Neuronal stem cell (in vitro differentiated cells): ENCODE data around the gene TMEM260.

Source experiments
- DNase-seq: peaks from one replicate; pipeline ENCODE4 v3.0.0-alpha.2; 2013; ENCODE audit warnings: low spot score
- H2AFZ ChIP-seq: one replicate; pipeline ENCODE4 v1.6.1; 2013; ENCODE audit warnings: mild to moderate bottlenecking, low read length, inconsistent platforms
- H2AK5ac ChIP-seq: 2 replicates; pipeline ENCODE4 v1.6.1; 2013; ENCODE audit warnings: low read depth, mild to moderate bottlenecking, inconsistent platforms, low read length, moderate library complexity, mixed read lengths
- H2BK120ac ChIP-seq: 2 replicates; pipeline ENCODE4 v1.6.1; 2013; ENCODE audit warnings: low read depth, mild to moderate bottlenecking, inconsistent platforms, low read length, moderate library complexity, mixed read lengths
- H2BK12ac ChIP-seq: one replicate; pipeline ENCODE4 v1.6.1; 2013; ENCODE audit warnings: low read length, inconsistent platforms
- H2BK15ac ChIP-seq: 2 replicates; pipeline ENCODE4 v1.6.1; 2013; ENCODE audit warnings: mild to moderate bottlenecking, low read length, inconsistent platforms, mixed read lengths
- H2BK5ac ChIP-seq: one replicate; pipeline ENCODE4 v1.6.1; 2013; ENCODE audit warnings: inconsistent platforms, mild to moderate bottlenecking, low read length, moderate library complexity
- H3K14ac ChIP-seq: one replicate; pipeline ENCODE4 v1.6.1; 2013; ENCODE audit warnings: low read length, inconsistent platforms
- H3K18ac ChIP-seq: 2 replicates; pipeline ENCODE4 v1.6.1; 2013; ENCODE audit warnings: low read length, inconsistent platforms
- H3K23ac ChIP-seq: 2 replicates; pipeline ENCODE4 v1.6.1; 2013; ENCODE audit warnings: low read depth, mild to moderate bottlenecking, mixed read lengths, low read length, inconsistent platforms; ENCODE audit not compliant: poor library complexity
- H3K27ac ChIP-seq: replicated peaks from 3 replicates; pipeline ENCODE4 v1.5.1; 2013; ENCODE audit warnings: low read length, inconsistent platforms
- H3K27me3 ChIP-seq, 3 experiments: 2 replicates each; pipeline ENCODE4 v1.6.1; 2013; ENCODE audit warnings: low read length in 3 of 3, mild to moderate bottlenecking in 2 of 3, inconsistent platforms in 1 of 3, low read depth in 1 of 3, mixed read lengths in 1 of 3, moderate library complexity in 1 of 3; ENCODE audit not compliant: control insufficient read depth in 3 of 3, insufficient read depth in 3 of 3
- H3K36me3 ChIP-seq, 2 donors: replicated peaks in 1 of 2; 2 replicates each; pipeline ENCODE4 v1.6.1; 2013; ENCODE audit warnings: low read length in 2 of 2; ENCODE audit not compliant: control insufficient read depth in 2 of 2, insufficient read depth in 2 of 2
- H3K4ac ChIP-seq: 2 replicates; pipeline ENCODE4 v1.6.1; 2013; ENCODE audit warnings: inconsistent platforms, mild to moderate bottlenecking, low read length, moderate library complexity
- H3K4me1 ChIP-seq, 2 donors: 1 replicate in 1 of 2; 2 replicates in 1 of 2; pipeline ENCODE4 v1.6.1; 2013; ENCODE audit warnings: low read length in 2 of 2, low read depth in 1 of 2; ENCODE audit not compliant: control insufficient read depth in 2 of 2, insufficient read depth in 1 of 2
- H3K4me2 ChIP-seq: one replicate; pipeline ENCODE4 v1.6.1; 2013; ENCODE audit warnings: mild to moderate bottlenecking, low read length, inconsistent platforms; ENCODE audit not compliant: insufficient read depth, poor library complexity, severe bottlenecking
- H3K4me3 ChIP-seq, 2 donors: 2 replicates each; pipeline ENCODE4 v1.5.1; 2013; ENCODE audit warnings: low read length in 2 of 2, mild to moderate bottlenecking in 2 of 2, inconsistent platforms in 1 of 2, moderate library complexity in 1 of 2
- H3K79me1 ChIP-seq: one replicate; pipeline ENCODE4 v1.6.1; 2013; ENCODE audit warnings: low read depth, mild to moderate bottlenecking, inconsistent platforms, low read length, moderate library complexity
- H3K9ac ChIP-seq: one replicate; pipeline ENCODE4 v1.6.1; 2013; ENCODE audit warnings: mild to moderate bottlenecking, low read depth, low read length, inconsistent platforms; ENCODE audit not compliant: poor library complexity
- H3K9me3 ChIP-seq, 2 donors: replicated peaks in 1 of 2; 2 replicates each; pipeline versions ENCODE3 to v1.6.1; 2013; ENCODE audit warnings: low read length in 2 of 2, mild to moderate bottlenecking in 2 of 2, inconsistent platforms in 1 of 2, low read depth in 1 of 2, mixed read lengths in 1 of 2, moderate library complexity in 1 of 2; ENCODE audit not compliant: control insufficient read depth in 2 of 2, insufficient read depth in 1 of 2
- H4K8ac ChIP-seq: one replicate; pipeline ENCODE4 v1.6.1; 2013; ENCODE audit warnings: low read depth, mild to moderate bottlenecking, inconsistent platforms, low read length, moderate library complexity
- H4K91ac ChIP-seq: one replicate; pipeline ENCODE4 v1.6.1; 2013; ENCODE audit warnings: low read length, low read depth, mild to moderate bottlenecking, inconsistent platforms; ENCODE audit not compliant: poor library complexity
- WGBS, 2 donors: extraction: QIAGEN DNeasy Blood & Tissue Kit; methylation state at CpG; one replicate each; pipeline ENCODE4 v1.1.7; 2013; ENCODE audit warnings: missing lambda C conversion rate in 2 of 2, mixed read lengths in 1 of 2; ENCODE audit not compliant: insufficient read length in 2 of 2, insufficient replicate concordance in 1 of 2; ENCODE audit errors: extremely low coverage in 2 of 2; 5-methylcytosine and 5-hydroxymethylcytosine counted together

The TMEM260 gene

GRCh38 chr14:56594428-56594827, 14.8 kb downstream of the TMEM260 start:
- no peak overlapping the region for H2AK5ac ChIP-seq
- H3K4me2 ChIP-seq = no peak overlapping the region
- no CpG with 5 or more reads among the region's 1 CpG for WGBS, 2 donors
- H3K79me1 ChIP-seq = no peaks in the 10 kb centered on the region
- no peak overlapping the region for H3K23ac ChIP-seq
- DNase-seq = no peak
- no peak overlapping the region for H2BK15ac ChIP-seq
- H3K18ac ChIP-seq = no peak overlapping the region
- H3K4me1 ChIP-seq = peaks cover 0 to 4% of the 10 kb centered on the region in 2 donors
- no peak overlapping the region for H2BK120ac ChIP-seq
- H2BK5ac ChIP-seq = no peak overlapping the region
- H3K27me3 ChIP-seq = no peaks in the 10 kb centered on the region
- H3K27ac ChIP-seq = no peak overlapping the region
- H4K91ac ChIP-seq = no peak overlapping the region
- no peak overlapping the region for H3K4ac ChIP-seq
- H2AFZ ChIP-seq = no peak overlapping the region
- H3K36me3 ChIP-seq = peaks cover 0 to 23% of the 10 kb centered on the region in 2 donors
- no peak overlapping the region for H4K8ac ChIP-seq
- no peak overlapping the region for H3K4me3 ChIP-seq
- H3K9ac ChIP-seq = no peak overlapping the region
- H3K9me3 ChIP-seq = no peaks in the 10 kb centered on the region
- no peak overlapping the region for H2BK12ac ChIP-seq
- no peak overlapping the region for H3K14ac ChIP-seq

GRCh38 chr14:56598519-56598918, 18.9 kb downstream of the TMEM260 start:
- no CpG with 5 or more reads among the region's 1 CpG for WGBS, 2 donors
- Histone ChIP-seq H3K9me3 (no peaks in the 10 kb centered on the region), H3K27ac (no peak overlapping the region), H3K4me3 (no peak overlapping the region), H3K4me2 (no peak overlapping the region), H3K23ac (no peak overlapping the region), H3K27me3 (no peaks in the 10 kb centered on the region), H2AFZ (no peak overlapping the region), H3K9ac (no peak overlapping the region), H2BK5ac (no peak overlapping the region), H4K91ac (no peak overlapping the region), H4K8ac (no peak overlapping the region), H2BK12ac (no peak overlapping the region), H2BK15ac (no peak overlapping the region), H3K18ac (no peak overlapping the region), H3K4me1 (no peaks in the 10 kb centered on the region), H3K4ac (no peak overlapping the region), H2AK5ac (no peak overlapping the region), H3K79me1 (no peaks in the 10 kb centered on the region), H2BK120ac (no peak overlapping the region), H3K14ac (no peak overlapping the region), H3K36me3 (peaks cover 0 to 15% of the 10 kb centered on the region in 2 donors)
- no peak for DNase-seq

- Histone ChIP-seq H3K4me1 (no peaks in the 10 kb centered on the region), H3K79me1 (no peaks in the 10 kb centered on the region), H3K4me2 (no peak overlapping the region), H3K27me3 (no peaks in the 10 kb centered on the region), H3K18ac (no peak overlapping the region), H2BK120ac (no peak overlapping the region), H4K8ac (no peak overlapping the region), H4K91ac (no peak overlapping the region), H3K9me3 (no peaks in the 10 kb centered on the region), H2BK15ac (no peak overlapping the region), H3K14ac (no peak overlapping the region), H2AFZ (no peak overlapping the region), H2AK5ac (no peak overlapping the region), H3K4ac (no peak overlapping the region), H2BK12ac (no peak overlapping the region), H2BK5ac (no peak overlapping the region), H3K27ac (no peak overlapping the region), H3K36me3 (peaks cover 0 to 22% of the 10 kb centered on the region in 2 donors), H3K23ac (no peak overlapping the region), H3K4me3 (no peak overlapping the region), H3K9ac (no peak overlapping the region)
- no peak for DNase-seq
- no CpG with 5 or more reads among the region's 2 CpGs for WGBS, 2 donors
Observed at GRCh38 chr14:56603648-56604047, 24.1 kb downstream of the TMEM260 start.

GRCh38 chr14:56608689-56609088, 29.1 kb downstream of the TMEM260 start:
- WGBS, 2 donors = no CpG with 5 or more reads among the region's 2 CpGs
- Histone ChIP-seq H3K4me1 (no peaks in the 10 kb centered on the region), H3K36me3 (peaks cover 2 to 45% of the 10 kb centered on the region in 2 donors)

More at GRCh38 chr14:56608689-56609088, 29.1 kb downstream of the TMEM260 start:
- H3K27ac ChIP-seq = no peak overlapping the region
- no peak for DNase-seq
- no peaks in the 10 kb centered on the region for H3K27me3 ChIP-seq
- H3K14ac ChIP-seq = no peak overlapping the region
- no peak overlapping the region for H2AFZ ChIP-seq
- H4K91ac ChIP-seq = no peak overlapping the region
- H3K4me3 ChIP-seq = no peak overlapping the region
- H4K8ac ChIP-seq = no peak overlapping the region
- no peaks in the 10 kb centered on the region for H3K79me1 ChIP-seq
- no peak overlapping the region for H2BK12ac ChIP-seq
- H3K23ac ChIP-seq = no peak overlapping the region
- no peak overlapping the region for H2BK15ac ChIP-seq
- no peak overlapping the region for H2BK120ac ChIP-seq
- no peak overlapping the region for H2BK5ac ChIP-seq
- H3K9ac ChIP-seq = no peak overlapping the region
- H3K9me3 ChIP-seq = peaks cover 0 to 6% of the 10 kb centered on the region in 2 donors
- H3K18ac ChIP-seq = no peak overlapping the region
- H3K4me2 ChIP-seq = no peak overlapping the region
- H3K4ac ChIP-seq = no peak overlapping the region
- no peak overlapping the region for H2AK5ac ChIP-seq
